DND-41 (cell line): ENCODE data around the gene KIR2DL1.
"Not testable (repeated sequence)": the region's sequence is repeated elsewhere in the genome, so short reads cannot be mapped to it uniquely, and the experiment has no call there.

Source experiments
- ATAC-seq: fragments of 200-7000 bp; cut with Tn5 transposase; 3 replicates; pipeline ENCODE4 v1.9.1; 2021; ENCODE audit warnings: low read depth; ENCODE audit not compliant: insufficient read depth
- DNase-seq: peaks from one replicate; pipeline ENCODE4 v3.0.0-alpha.2; 2020
- H2AFZ ChIP-seq: 2 replicates; pipeline ENCODE4 v1.6.0; 2012; ENCODE audit warnings: low read depth, low read length
- H3K27ac ChIP-seq: 2 replicates; pipeline ENCODE4 v1.5.1; 2012; ENCODE audit warnings: low read length, inconsistent platforms
- H3K27me3 ChIP-seq: fragments of 200-600 bp; sonication (generic); 2 replicates; pipeline ENCODE4 v1.6.0; 2012; ENCODE audit warnings: low read length, mild to moderate bottlenecking, inconsistent platforms; ENCODE audit not compliant: insufficient read depth, poor library complexity
- H3K36me3 ChIP-seq: 2 replicates; pipeline ENCODE4 v1.5.1; 2012; ENCODE audit warnings: low read length, inconsistent platforms; ENCODE audit not compliant: insufficient read depth
- H3K4me1 ChIP-seq: 2 replicates; pipeline ENCODE4 v1.5.1; 2012; ENCODE audit warnings: mild to moderate bottlenecking, low read length; ENCODE audit not compliant: insufficient read depth
- H3K4me2 ChIP-seq: 2 replicates; pipeline ENCODE4 v1.6.0; 2012; ENCODE audit warnings: mild to moderate bottlenecking, moderate library complexity, low read length, inconsistent platforms; ENCODE audit not compliant: insufficient read depth
- H3K4me3 ChIP-seq, 2 experiments: fragments of 200-600 bp in 1 of 2; shearing (Covaris generic) in 1 of 2; 2 replicates each; pipeline ENCODE4 v1.5.1; 2012 to 2016; ENCODE audit warnings: inconsistent platforms in 2 of 2, low read length in 2 of 2, mild to moderate bottlenecking in 2 of 2, low read depth in 1 of 2, moderate library complexity in 1 of 2
- H3K79me2 ChIP-seq: 2 replicates; pipeline ENCODE4 v1.6.0; 2012; ENCODE audit warnings: low read length, inconsistent platforms; ENCODE audit not compliant: insufficient read depth
- H3K9ac ChIP-seq: 2 replicates; pipeline ENCODE4 v1.6.0; 2012; ENCODE audit warnings: low read depth, mild to moderate bottlenecking, inconsistent platforms, low read length, moderate library complexity
- H3K9me3 ChIP-seq: 2 replicates; pipeline ENCODE4 v1.5.1; 2012; ENCODE audit warnings: low read length, moderate library complexity, mild to moderate bottlenecking, inconsistent platforms; ENCODE audit not compliant: insufficient read depth, severe bottlenecking
- H4K20me1 ChIP-seq: 2 replicates; pipeline ENCODE4 v1.6.0; 2012; ENCODE audit warnings: low read length; ENCODE audit not compliant: insufficient read depth
- EZH2 ChIP-seq: IDR thresholded peaks from 3 replicates; pipeline ENCODE4 v1.6.1; 2012; ENCODE audit warnings: borderline replicate concordance, low read depth, mild to moderate bottlenecking, moderate library complexity, low read length, inconsistent platforms; ENCODE audit not compliant: severe bottlenecking
- TF ChIP-seq, protein P1 (sequence below): IDR thresholded peaks from 2 replicates; pipeline ENCODE4 v1.5.1; 2012; ENCODE audit warnings: borderline replicate concordance, low read length, moderate library complexity, mild to moderate bottlenecking; ENCODE audit not compliant: poor library complexity, severe bottlenecking; ENCODE audit errors: extremely low read depth

Gene KIR2DL1

DNA sequence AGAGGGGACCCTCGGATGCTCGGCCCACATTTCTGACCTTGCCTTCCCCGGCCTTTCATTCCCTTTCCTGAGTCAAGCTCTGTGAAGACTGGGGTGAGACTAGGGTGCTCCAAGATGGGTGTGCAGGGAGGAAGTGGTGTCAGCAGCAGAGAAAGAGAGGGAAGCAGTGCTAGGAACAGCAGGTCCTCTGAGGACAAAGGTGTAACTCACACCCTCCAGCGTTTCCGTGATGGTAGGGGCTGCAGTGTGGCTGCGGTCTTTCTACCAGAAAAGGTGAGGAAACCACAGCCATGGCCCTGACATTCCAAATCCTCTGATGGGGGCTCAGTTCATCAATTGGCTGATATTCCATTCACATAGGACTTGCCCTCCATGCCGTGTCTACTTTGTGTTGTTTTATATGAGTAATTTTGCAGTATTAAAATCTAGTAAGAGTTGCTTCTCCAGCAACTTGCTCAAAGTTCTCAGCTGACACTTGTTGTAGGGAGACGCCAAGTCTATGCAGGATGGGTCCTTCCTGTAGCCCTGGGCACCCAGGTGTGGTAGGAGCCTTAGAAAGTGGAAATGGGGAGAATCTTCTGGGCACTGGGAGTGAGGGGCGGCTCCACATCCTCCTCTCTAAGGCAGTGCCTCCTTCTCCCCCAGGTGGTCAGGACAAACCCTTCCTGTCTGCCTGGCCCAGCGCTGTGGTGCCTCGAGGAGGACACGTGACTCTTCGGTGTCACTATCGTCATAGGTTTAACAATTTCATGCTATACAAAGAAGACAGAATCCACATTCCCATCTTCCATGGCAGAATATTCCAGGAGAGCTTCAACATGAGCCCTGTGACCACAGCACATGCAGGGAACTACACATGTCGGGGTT lies 48.3 kb downstream of the KIR2DL1 start:
- Histone ChIP-seq H3K9ac (no peak overlapping the region), H3K4me3 (no peak overlapping the region), H3K4me2 (no peak overlapping the region), H3K27me3 (no peaks in the 10 kb centered on the region), H4K20me1 (no peaks in the 10 kb centered on the region; the same call in 1 of the 2 replicates), H3K36me3 (no peaks in the 10 kb centered on the region), H3K4me1 (no peaks in the 10 kb centered on the region), H2AFZ (no peak overlapping the region), H3K27ac (no peak overlapping the region), H3K9me3 (no peaks in the 10 kb centered on the region), H3K79me2 (no peaks in the 10 kb centered on the region)
- ATAC-seq (no peak), DNase-seq (no peak)
- TF ChIP-seq, protein P1, sequence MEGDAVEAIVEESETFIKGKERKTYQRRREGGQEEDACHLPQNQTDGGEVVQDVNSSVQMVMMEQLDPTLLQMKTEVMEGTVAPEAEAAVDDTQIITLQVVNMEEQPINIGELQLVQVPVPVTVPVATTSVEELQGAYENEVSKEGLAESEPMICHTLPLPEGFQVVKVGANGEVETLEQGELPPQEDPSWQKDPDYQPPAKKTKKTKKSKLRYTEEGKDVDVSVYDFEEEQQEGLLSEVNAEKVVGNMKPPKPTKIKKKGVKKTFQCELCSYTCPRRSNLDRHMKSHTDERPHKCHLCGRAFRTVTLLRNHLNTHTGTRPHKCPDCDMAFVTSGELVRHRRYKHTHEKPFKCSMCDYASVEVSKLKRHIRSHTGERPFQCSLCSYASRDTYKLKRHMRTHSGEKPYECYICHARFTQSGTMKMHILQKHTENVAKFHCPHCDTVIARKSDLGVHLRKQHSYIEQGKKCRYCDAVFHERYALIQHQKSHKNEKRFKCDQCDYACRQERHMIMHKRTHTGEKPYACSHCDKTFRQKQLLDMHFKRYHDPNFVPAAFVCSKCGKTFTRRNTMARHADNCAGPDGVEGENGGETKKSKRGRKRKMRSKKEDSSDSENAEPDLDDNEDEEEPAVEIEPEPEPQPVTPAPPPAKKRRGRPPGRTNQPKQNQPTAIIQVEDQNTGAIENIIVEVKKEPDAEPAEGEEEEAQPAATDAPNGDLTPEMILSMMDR, result no peak
- TF ChIP-seq EZH2, result no peak

DNA sequence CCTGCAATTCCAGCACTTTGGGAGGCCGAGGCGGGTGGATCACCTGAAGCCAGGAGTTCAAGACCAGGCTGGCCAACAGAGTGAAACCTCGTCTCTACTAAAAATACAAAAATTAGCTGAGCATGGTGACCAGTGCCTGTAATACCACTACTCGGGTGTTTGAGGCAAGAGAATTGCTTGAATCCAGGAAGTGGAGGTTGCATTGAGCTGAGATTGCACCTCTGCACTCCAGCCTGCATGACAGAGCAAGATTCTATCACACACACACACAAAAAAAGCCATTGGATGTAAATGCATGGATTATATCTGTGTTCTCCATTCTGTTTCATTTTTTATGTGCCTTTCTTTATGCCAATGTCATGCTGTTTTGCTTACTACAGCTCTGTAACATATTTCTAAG lies 54.8 kb downstream of the KIR2DL1 start:
- not testable (repeated sequence) for H3K9ac ChIP-seq, H3K27ac ChIP-seq, H3K4me2 ChIP-seq, H3K27me3 ChIP-seq, H3K36me3 ChIP-seq, H3K4me1 ChIP-seq, DNase-seq, H4K20me1 ChIP-seq, H3K4me3 ChIP-seq, ATAC-seq, H2AFZ ChIP-seq, H3K79me2 ChIP-seq, H3K9me3 ChIP-seq

DNA sequence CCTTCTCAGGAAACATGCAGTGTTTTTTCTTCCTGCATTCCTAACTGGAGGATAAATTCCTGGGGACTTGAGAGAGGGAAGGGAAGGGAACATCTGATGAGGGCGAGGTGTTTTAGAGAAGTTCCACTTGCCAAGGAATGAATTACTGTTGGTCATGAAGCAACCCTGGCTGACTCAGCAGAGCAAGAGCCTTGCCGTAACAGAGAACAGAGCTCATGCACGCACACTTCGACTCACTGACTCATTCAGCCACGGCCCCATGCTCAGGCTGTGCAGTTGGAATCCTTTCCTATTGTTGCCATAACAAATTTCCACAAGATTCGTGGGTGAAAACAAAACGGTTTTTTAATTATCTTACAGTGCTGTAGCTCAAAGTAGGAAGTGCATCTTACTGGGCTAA lies 55.7 kb downstream of the KIR2DL1 start:
- not testable (repeated sequence) for H3K27ac ChIP-seq, ATAC-seq

DNA sequence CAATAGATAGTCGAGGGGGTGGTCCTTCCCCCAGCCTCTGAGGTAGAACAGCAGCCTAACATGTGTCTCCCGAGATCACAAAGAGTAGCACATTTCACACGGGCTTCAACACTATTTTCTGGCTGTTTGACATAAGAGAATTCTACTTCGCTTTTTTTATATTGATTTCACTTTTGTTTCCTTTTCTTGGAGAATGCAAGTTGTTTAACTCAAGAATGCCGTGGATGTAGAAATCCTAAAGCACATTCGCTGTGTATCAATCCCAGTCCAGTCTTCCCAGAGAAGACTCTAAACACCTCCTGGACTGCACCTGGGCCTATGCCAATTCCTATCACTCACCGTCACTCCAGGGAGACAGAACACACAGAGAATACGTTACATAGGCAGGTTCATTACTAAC lies 58.5 kb downstream of the KIR2DL1 start:
- H3K4me1 ChIP-seq, H3K4me3 ChIP-seq, H3K4me2 ChIP-seq, H3K9me3 ChIP-seq, H3K9ac ChIP-seq, DNase-seq, ATAC-seq, H4K20me1 ChIP-seq, H2AFZ ChIP-seq, H3K27me3 ChIP-seq, H3K79me2 ChIP-seq, H3K27ac ChIP-seq, H3K36me3 ChIP-seq: not testable (repeated sequence)

More for the DNA sequence above, 55.7 kb downstream of the KIR2DL1 start:
- H3K4me3 ChIP-seq, H3K9me3 ChIP-seq, DNase-seq, H4K20me1 ChIP-seq, H3K9ac ChIP-seq, H2AFZ ChIP-seq, H3K27me3 ChIP-seq, H3K36me3 ChIP-seq, H3K4me2 ChIP-seq, H3K4me1 ChIP-seq, H3K79me2 ChIP-seq: not testable (repeated sequence)

DNA sequence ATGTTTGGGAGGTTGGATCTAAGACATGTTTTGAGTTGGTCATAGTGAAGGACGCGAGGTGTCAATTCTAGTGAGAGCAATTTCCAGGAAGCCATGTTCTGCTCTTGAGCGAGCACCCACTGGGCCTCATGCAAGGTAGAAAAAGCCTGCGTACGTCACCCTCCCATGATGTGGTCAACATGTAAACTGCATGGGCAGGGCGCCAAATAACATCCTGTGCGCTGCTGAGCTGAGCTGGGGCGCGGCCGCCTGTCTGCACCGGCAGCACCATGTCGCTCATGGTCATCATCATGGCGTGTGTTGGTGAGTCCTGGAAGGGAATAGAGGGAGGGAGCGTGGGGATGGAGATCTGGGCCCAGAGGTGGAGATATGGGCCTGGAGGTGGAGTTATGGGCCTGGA lies 62.9 kb downstream of the KIR2DL1 start, which contains the start of gene KIR2DS4:
TSS of gene KIR2DS4 (plus strand) at position 181 of the 400 bp plus-strand sequence.
- not testable (repeated sequence) for H4K20me1 ChIP-seq, H3K4me1 ChIP-seq, H3K4me2 ChIP-seq, H2AFZ ChIP-seq, H3K27ac ChIP-seq, ATAC-seq, H3K9ac ChIP-seq, H3K9me3 ChIP-seq, H3K79me2 ChIP-seq, H3K27me3 ChIP-seq, H3K4me3 ChIP-seq, H3K36me3 ChIP-seq, DNase-seq
